HG02610 (cell line): Measurements from ENCODE around the gene CHST13.
"Not testable (repeated sequence)": the region's sequence is repeated elsewhere in the genome, so short reads cannot be mapped to it uniquely, and the experiment has no call there.

Experiments
- ATAC-seq: cut with Tn5 transposase; IDR thresholded peaks from one replicate; pipeline ENCODE4 v1.9.1; 2021; ENCODE audit warnings: mild to moderate bottlenecking, moderate library complexity; ENCODE audit not compliant: unreplicated experiment

The CHST13 gene

DNA sequence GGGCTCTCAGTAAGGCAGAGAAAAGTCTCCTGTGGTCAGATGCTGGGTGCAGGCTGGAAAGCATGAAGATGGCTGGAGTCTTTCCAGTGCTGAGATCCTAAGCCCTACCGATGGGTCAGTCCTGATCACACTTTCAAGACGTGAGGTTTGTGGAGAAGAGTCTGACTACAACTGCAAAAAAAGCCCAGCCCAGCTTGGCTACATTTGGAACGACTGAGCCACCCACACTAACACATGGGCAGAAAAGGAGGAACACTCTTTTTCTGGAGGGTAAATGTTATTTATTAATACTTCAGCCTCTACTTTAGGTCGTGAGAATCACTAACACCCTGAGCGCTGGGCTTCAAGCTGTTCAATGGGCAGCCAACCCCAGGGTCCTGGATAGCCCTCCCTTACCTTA lies 56.8 kb downstream of the CHST13 start:
- no peak for ATAC-seq

DNA sequence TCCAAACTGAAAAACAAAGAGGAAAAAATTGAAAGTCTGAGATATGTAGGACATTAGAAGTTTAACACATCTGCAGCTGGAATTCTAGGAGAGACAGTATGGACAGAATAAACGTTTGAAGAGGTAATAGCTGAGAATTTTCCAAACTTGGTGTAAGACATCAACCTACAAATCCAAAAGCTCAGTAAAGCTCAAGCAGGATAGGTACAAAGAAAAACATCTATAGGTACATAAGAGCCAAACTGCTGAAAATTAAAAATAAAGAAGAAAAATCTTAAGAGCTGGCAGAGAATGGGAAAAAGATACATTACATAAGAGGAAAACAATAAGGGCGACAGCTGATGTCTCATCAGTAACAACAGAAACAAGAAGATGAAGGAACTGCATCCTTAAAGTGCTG lies 57.6 kb downstream of the CHST13 start:
- ATAC-seq = no peak

DNA sequence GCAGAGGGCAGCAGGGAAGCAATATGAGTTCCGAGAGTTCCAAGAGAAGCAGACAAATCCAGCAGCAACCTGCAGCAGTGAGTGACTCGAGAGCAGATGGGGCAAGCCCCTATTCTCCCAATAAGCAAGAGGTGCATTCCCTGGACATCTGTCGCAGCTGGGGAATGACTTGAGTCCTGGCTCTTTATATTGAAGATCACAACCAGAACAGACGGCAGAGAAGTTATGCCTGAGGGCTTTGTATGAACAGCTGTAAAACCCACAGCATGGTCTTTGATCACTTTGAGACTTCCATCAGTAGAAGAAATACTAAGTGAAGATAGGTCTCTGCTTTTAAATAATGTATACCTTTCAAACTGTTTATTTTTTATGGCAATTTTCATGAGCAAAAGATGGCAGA lies 58.4 kb downstream of the CHST13 start:
- no peak for ATAC-seq

DNA sequence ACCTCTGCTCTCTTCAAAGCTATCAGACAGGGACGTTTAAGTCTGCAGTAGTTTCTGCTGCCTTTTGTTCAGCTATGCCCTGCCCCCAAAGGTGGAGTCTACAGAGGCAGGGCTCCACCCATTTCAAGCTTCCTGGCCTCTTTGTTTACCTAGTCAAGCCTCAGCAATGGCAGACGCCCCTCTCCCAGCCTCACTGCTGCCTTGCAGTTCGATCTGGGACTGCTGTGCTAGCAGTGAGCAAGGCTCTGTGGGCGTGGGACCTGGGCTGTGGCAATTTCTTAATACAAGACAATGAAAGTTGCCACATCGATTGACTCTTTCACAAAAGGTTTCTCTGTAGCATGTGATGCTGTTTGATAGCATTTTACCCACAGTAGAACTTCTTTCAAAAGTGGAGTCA lies 67.6 kb downstream of the CHST13 start:
- not testable (repeated sequence) for ATAC-seq
